OCI-LY3 (cell line): ENCODE measurements around the gene CUX1.

Experiments used
- EZH2phosphoT487 ChIP-seq: fragments of 200-600 bp; shearing (Covaris generic); IDR thresholded peaks from 2 replicates; pipeline ENCODE4 v1.6.1; 2018; ENCODE audit warnings: antibody characterized with exemption, mixed run types, low read depth
- TF ChIP-seq, protein P1 (sequence below): fragments of 200-600, 300-600 bp; sonication (generic); IDR thresholded peaks from 2 replicates; pipeline ENCODE4 v1.5.1; 2014; ENCODE audit warnings: antibody characterized with exemption, low read length, low read depth

DNA sequence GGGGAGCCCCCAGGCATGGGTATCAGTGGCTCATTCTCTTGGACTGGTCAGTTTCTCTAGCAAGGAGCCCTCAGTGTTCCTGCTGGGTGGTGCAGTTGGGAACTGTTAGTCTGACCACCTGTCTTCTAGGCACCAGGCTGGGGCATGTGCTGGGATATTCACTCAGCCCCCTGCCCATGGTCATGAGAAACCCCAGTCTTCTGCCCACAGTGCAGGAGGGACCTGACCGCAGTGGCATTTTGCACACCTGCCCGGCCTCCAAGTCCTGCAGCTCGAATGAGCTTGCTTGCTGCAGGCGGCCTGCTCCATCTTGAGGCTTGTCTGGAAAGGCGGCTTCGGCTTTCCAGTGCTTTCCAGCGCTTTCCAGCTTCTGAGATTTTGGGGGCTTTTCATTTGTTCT, 36.3 kb downstream of the CUX1 start:
- TF ChIP-seq EZH2phosphoT487, result no peak
- TF ChIP-seq, protein P1, sequence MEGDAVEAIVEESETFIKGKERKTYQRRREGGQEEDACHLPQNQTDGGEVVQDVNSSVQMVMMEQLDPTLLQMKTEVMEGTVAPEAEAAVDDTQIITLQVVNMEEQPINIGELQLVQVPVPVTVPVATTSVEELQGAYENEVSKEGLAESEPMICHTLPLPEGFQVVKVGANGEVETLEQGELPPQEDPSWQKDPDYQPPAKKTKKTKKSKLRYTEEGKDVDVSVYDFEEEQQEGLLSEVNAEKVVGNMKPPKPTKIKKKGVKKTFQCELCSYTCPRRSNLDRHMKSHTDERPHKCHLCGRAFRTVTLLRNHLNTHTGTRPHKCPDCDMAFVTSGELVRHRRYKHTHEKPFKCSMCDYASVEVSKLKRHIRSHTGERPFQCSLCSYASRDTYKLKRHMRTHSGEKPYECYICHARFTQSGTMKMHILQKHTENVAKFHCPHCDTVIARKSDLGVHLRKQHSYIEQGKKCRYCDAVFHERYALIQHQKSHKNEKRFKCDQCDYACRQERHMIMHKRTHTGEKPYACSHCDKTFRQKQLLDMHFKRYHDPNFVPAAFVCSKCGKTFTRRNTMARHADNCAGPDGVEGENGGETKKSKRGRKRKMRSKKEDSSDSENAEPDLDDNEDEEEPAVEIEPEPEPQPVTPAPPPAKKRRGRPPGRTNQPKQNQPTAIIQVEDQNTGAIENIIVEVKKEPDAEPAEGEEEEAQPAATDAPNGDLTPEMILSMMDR, result no peak
